Measurements from ENCODE around the gene RUFY2. TPM values are rescaled to one million over a fixed set of nuclear protein-coding genes. Genes with fewer than 3 reads are reported as not detected.

The RUFY2 gene
- total RNA-seq, 6 donors from 2014 or later: 10.3 to 47.7 (median 15.7) TPM

DNA sequence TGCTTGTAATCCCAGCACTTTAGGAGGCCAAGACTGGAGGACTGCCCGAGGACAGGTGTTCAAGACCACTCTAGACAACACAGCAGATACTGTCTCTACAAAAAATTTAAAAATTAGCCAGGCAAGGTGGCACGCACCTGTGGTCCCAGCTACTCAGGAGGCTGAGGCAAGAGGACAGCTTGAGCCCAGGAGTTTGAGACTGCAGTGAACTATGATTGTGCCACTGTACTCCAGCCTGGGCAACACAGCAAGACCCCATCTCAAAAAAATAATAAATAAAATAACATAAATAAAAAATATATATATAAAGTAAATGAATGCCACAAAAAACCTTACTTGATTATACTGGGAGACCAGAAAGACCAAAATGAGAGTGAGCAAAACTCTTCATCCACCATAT, 53.5 kb downstream of the RUFY2 start:
- peaks cover 0 to 80% (median 36%) of the 10 kb centered on the region in 4 donors for H3K36me3 ChIP-seq
- no peak for ATAC-seq (ENCODE audit: low FRiP score in 2 of 2)
- 97% methylated on average over 2 of the region's 2 CpGs for WGBS, 2 donors
- DNase-seq: no peak
- no peaks in the 10 kb centered on the region for H3K9me3 ChIP-seq
- H3K4me3 ChIP-seq: no peak overlapping the region
- no peaks in the 10 kb centered on the region for H3K27me3 ChIP-seq
- no peak overlapping the region for H3K27ac ChIP-seq
- TF ChIP-seq POLR2A (IDR thresholded peaks at IDR 0.05) (no peak), POLR2AphosphoS5 (IDR thresholded peaks at IDR 0.05) (no peak), EP300 (IDR thresholded peaks at IDR 0.05) (no peak)
- TF ChIP-seq, protein P1, sequence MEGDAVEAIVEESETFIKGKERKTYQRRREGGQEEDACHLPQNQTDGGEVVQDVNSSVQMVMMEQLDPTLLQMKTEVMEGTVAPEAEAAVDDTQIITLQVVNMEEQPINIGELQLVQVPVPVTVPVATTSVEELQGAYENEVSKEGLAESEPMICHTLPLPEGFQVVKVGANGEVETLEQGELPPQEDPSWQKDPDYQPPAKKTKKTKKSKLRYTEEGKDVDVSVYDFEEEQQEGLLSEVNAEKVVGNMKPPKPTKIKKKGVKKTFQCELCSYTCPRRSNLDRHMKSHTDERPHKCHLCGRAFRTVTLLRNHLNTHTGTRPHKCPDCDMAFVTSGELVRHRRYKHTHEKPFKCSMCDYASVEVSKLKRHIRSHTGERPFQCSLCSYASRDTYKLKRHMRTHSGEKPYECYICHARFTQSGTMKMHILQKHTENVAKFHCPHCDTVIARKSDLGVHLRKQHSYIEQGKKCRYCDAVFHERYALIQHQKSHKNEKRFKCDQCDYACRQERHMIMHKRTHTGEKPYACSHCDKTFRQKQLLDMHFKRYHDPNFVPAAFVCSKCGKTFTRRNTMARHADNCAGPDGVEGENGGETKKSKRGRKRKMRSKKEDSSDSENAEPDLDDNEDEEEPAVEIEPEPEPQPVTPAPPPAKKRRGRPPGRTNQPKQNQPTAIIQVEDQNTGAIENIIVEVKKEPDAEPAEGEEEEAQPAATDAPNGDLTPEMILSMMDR (IDR thresholded peaks at IDR 0.05): no peak
- no peaks in the 10 kb centered on the region for H3K4me1 ChIP-seq

DNA sequence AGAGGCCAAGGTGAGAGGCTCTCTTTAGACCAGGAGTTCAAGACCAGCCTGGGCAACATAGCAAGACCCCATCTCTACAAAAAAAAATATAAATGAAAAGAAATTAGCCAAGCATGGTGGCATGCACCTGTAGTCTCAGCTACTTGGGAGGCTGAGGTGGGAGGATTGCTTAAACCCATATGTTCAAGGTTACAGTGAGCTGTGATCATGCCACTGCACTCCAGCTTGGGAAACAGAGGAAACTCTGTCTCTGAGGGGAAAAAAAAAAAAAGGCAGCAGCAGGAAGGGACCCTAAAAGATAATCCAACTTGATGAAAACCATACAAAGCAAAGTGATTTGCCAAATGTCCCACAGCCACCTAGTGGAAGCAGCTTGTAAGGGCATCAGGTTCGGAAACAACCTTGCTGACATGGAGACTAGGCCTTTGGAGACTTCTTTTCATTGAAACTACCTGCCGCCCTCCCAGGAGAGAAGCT, 58.8 kb downstream of the RUFY2 start:
- Histone ChIP-seq H3K27ac (no peak overlapping the region), H3K4me3 (no peak overlapping the region), H3K27me3 (no peaks in the 10 kb centered on the region), H3K4me1 (no peaks in the 10 kb centered on the region), H3K9me3 (no peaks in the 10 kb centered on the region), H3K36me3 (peaks cover 2 to 81% (median 34%) of the 10 kb centered on the region in 4 donors)
- TF ChIP-seq POLR2AphosphoS5 (IDR thresholded peaks at IDR 0.05): no peak
- TF ChIP-seq, protein P1 (IDR thresholded peaks at IDR 0.05): peak; percentile 17 to 60 (median 52)
- DNase-seq (no peak), ATAC-seq (ENCODE audit: low FRiP score in 2 of 2) (peak; percentile 57 to 74)
- 64 to 82% methylated on average over 2 of the region's 2 CpGs for WGBS, 2 donors

DNA sequence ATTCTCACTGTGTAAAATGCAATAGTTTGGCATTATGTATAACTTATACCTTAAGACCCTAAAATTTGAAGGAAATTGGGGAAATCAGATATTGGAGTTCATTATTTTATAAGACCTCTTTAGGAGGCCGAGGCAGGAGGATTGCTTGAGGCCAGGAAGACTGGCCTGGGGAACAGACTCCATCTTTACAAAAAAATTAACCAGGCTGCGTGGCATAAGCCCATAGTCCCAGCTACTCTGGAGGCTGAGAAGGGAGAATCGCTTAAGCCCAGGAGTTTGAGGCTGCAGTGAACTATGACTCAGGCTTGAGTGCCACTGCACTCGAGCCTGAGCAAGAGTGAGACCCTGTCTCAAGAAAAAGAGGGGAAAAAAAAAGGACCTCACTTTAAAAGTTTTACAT, 60.3 kb downstream of the RUFY2 start:
- Histone ChIP-seq H3K27me3 (no peaks in the 10 kb centered on the region), H3K4me1 (no peaks in the 10 kb centered on the region), H3K4me3 (no peak overlapping the region), H3K36me3 (peaks cover 13 to 81% (median 34%) of the 10 kb centered on the region in 4 donors), H3K9me3 (no peaks in the 10 kb centered on the region), H3K27ac (no peak overlapping the region)
- DNase-seq (no peak), ATAC-seq (ENCODE audit: low FRiP score in 2 of 2) (no peak)
- 84 to 93% methylated on average over 4 of the region's 4 CpGs for WGBS, 2 donors
- TF ChIP-seq POLR2AphosphoS5 (IDR thresholded peaks at IDR 0.05) (no peak), POLR2A (IDR thresholded peaks at IDR 0.05) (no peak), EP300 (IDR thresholded peaks at IDR 0.05) (no peak)
- TF ChIP-seq, protein P1 (IDR thresholded peaks at IDR 0.05): no peak

DNA sequence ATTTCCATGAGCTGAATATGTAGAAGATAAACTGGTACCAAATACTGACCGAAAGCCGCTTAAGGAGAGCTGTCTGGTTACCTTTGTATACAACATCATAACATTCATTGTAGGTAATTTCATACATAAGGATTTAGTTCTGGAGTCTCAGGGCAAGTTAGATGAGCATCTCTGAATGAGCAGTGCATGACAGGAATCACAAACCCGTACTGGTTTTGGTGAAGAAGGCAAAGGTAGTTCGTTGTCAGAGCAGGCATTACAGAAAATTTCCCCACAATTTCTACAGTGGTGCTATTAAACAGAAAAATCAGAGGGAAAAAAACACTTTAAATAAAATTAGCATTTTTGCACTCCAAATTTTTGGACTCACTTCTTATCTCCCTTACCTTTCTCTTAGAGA, 61.5 kb downstream of the RUFY2 start:
- DNase-seq (no peak), ATAC-seq (ENCODE audit: low FRiP score in 2 of 2) (no peak)
- H3K4me3 ChIP-seq: no peak overlapping the region
- H3K36me3 ChIP-seq: peaks cover 25 to 81% (median 43%) of the 10 kb centered on the region in 4 donors
- H3K27ac ChIP-seq: no peak overlapping the region
- WGBS, 2 donors: 98 to 99% methylated on average over 4 of the region's 4 CpGs
- no peaks in the 10 kb centered on the region for H3K4me1 ChIP-seq
- no peaks in the 10 kb centered on the region for H3K9me3 ChIP-seq
- no peaks in the 10 kb centered on the region for H3K27me3 ChIP-seq
- TF ChIP-seq EP300 (IDR thresholded peaks at IDR 0.05): no peak
- no peak for TF ChIP-seq POLR2A (IDR thresholded peaks at IDR 0.05)
- no peak for TF ChIP-seq POLR2AphosphoS5 (IDR thresholded peaks at IDR 0.05)

DNA sequence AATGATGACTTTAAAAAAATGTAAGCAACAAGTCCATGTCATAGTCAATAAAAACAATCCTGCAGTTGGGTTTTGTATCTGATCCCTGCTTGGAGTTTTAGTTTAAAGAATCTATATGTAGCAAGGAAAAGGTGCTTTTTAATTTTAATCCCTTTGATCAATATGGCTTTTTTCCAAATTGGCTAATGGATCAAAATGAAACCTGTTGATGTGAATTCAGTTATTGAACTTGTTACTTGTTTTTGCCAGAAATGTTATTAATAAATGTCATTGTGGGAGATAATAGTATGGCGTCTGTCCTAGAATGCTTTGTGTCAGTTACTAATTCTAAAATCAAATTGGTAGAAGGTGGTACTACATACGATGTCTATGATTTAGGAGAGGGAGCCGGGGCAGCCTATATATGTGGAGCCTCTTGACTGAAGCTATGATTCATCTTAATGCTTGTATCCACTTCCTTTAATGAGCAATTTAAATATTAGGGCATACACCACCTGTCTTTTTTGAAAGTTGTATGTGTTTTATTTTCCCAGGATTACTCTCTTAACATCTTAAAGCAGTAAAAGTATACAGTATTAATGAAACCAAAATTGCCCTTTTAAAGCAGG, 64.1 kb downstream of the RUFY2 start:
- no peaks in the 10 kb centered on the region for H3K9me3 ChIP-seq
- no peak for DNase-seq
- no peak for ATAC-seq (ENCODE audit: low FRiP score in 2 of 2)
- H3K27ac ChIP-seq: no peak overlapping the region
- 90 to 93% methylated on average over 3 of the region's 3 CpGs for WGBS, 2 donors
- no peaks in the 10 kb centered on the region for H3K27me3 ChIP-seq
- peaks cover 47 to 95% (median 65%) of the 10 kb centered on the region in 4 donors for H3K36me3 ChIP-seq
- H3K4me1 ChIP-seq: peaks cover under 1 to 8% (median 2%) of the 10 kb centered on the region in 4 donors
- no peak for TF ChIP-seq POLR2AphosphoS5 (IDR thresholded peaks at IDR 0.05)
- TF ChIP-seq, protein P1 (IDR thresholded peaks at IDR 0.05): no peak
- no peak for TF ChIP-seq POLR2A (IDR thresholded peaks at IDR 0.05)
- TF ChIP-seq EP300 (IDR thresholded peaks at IDR 0.05): no peak
- H3K4me3 ChIP-seq: no peak overlapping the region
